Measurements from ENCODE around the gene AKAP8L. TPM values are rescaled to one million over a fixed set of nuclear protein-coding genes. Genes with fewer than 3 reads are reported as not detected.
A peak's percentile ranks its signal among the peaks of the same experiment; 100 is the strongest.

The AKAP8L gene
- total and polyA plus RNA-seq, 2 experiments from 2014 or later = 21.5 to 38.3 TPM

DNA sequence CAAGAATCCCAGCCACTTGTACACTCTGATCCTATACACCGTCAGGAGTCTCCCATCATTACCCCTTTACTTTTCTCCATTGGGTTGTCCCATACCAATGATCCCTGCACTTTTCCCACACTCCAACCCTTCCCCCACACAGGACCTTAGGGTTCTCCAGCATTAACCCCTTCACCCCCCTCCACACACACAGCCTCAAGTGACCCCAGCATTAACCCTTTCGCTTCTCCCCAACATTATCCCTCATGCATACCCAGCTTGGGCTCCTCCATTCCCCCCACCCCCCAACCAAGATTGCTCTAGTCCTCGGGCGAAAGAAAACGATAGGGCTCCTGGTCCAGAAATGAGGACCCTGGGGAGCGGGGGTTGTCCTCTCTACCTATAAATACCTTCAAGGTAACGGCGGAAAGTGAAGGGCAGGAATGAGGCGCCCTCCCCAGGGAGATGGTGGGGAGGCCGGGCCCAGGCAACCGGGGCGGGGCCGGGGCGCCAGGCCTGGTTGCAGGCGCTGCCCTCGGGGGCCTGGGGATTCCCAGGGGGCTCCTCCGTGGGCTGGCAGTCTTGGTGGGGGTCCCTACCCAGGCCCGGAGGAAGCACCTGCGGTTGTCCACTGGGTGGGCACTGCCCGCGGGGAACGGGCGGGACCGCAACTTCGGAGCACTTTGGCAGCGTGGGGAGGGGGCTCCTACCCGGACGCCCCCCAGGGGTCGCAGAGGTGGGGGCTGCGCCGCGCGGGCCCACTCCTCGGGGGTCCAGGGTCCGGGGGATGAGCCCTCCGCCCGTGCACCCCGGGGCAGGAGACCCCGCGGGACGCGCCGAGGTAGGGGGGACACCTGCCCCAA, 30.2 kb upstream of the AKAP8L start:
- Histone ChIP-seq H3K9ac (peak overlapping the region; percentile 73), H3K9me3 (ENCODE audit: low read depth) (no peaks in the 10 kb centered on the region), H4K20me1 (ENCODE audit: insufficient read depth) (no peaks in the 10 kb centered on the region), H2AFZ (peak overlapping the region; percentile 91), H3K36me3 (ENCODE audit: low read depth) (no peaks in the 10 kb centered on the region), H3K79me2 (ENCODE audit: insufficient read depth) (no peaks in the 10 kb centered on the region), H3K4me2 (ENCODE audit: unreplicated experiment) (peak overlapping the region; percentile 71), H3K27me3 (replicated peaks; ENCODE audit: insufficient read depth) (no peaks in the 10 kb centered on the region), H3K4me1 (ENCODE audit: insufficient read depth) (no peaks in the 10 kb centered on the region; the same call in 1 of the 2 replicates), H3K9me2 (ENCODE audit: insufficient read depth) (no peaks in the 10 kb centered on the region), H3K27ac (no peak overlapping the region), H3F3A (ENCODE audit: insufficient read depth) (peaks cover 22% of the 10 kb centered on the region; the same call in 1 of the 2 replicates), H3K4me3 (peak overlapping the region; percentile 78)
- TF ChIP-seq EZH2 (IDR thresholded peaks at IDR 0.05; ENCODE audit: insufficient read depth, poor library complexity, severe bottlenecking) (no peak), EZH2phosphoT487 (IDR thresholded peaks at IDR 0.05; ENCODE audit: insufficient read depth, low read depth) (no peak)
- 2 to 4% methylated on average over 11 to 29 of the region's 43 CpGs for WGBS, 2 experiments (ENCODE audit: low coverage in 1 of 2, low lambda C conversion rate in 2 of 2, missing lambda C conversion rate in 2 of 2)
- in situ Hi-C loops (cut with MboI) = no loop called here
- peak; percentile 46 for DNase-seq

DNA sequence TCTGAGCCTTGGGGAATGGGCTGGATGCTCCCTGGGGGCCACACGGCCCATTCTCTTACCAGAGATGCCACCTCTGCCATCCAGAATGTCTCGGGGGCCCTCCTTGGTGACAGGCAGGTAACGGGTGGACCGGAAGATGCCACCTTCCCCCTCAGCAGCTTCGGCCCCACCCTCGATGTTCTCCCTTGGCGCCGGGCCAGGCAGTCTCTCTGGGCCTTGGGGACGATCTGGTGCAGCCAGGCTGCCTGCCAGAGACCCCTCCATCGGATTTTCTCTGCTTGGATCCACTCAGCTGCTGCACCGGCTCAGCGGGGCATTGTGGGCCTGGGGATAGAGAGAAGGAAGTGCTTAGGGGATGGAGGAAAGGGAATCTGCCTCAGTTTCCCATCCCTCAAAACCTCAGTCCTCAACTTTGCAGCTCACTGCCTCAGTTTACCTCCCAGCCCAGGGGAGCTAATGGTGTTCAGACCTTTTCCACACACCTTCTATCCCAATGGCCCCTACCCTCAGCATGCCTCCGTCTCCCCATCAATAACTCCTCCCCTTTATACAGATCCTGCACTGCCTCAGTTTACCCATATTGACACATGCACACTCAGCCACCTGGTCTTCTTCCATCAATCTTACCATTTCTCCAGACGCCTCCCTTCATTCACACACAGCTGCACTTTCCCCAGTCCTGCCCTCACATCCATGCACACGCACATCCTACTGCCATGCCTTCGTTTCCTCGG, 29.4 kb upstream of the AKAP8L start:
- Histone ChIP-seq H3K9me2 (ENCODE audit: insufficient read depth) (no peaks in the 10 kb centered on the region), H3K36me3 (ENCODE audit: low read depth) (no peaks in the 10 kb centered on the region), H3K27ac (no peak overlapping the region), H3K4me3 (no peak overlapping the region), H3K4me1 (ENCODE audit: insufficient read depth) (no peaks in the 10 kb centered on the region; the same call in 1 of the 2 replicates), H3K79me2 (ENCODE audit: insufficient read depth) (no peaks in the 10 kb centered on the region), H4K20me1 (ENCODE audit: insufficient read depth) (no peaks in the 10 kb centered on the region), H3F3A (ENCODE audit: insufficient read depth) (peaks cover 22% of the 10 kb centered on the region; the same call in 1 of the 2 replicates), H3K9ac (no peak overlapping the region), H3K4me2 (ENCODE audit: unreplicated experiment) (no peak overlapping the region), H3K27me3 (replicated peaks; ENCODE audit: insufficient read depth) (no peaks in the 10 kb centered on the region), H3K9me3 (ENCODE audit: low read depth) (no peaks in the 10 kb centered on the region), H2AFZ (no peak overlapping the region)
- DNase-seq = no peak
- in situ Hi-C loops (cut with MboI) = no loop called here
- WGBS, 2 experiments (ENCODE audit: low coverage in 1 of 2, low lambda C conversion rate in 2 of 2, missing lambda C conversion rate in 2 of 2) = 49 to 51% methylated on average over 17 of the region's 17 CpGs
- TF ChIP-seq EZH2 (IDR thresholded peaks at IDR 0.05; ENCODE audit: insufficient read depth, poor library complexity, severe bottlenecking) (no peak), EZH2phosphoT487 (IDR thresholded peaks at IDR 0.05; ENCODE audit: insufficient read depth, low read depth) (no peak)

DNA sequence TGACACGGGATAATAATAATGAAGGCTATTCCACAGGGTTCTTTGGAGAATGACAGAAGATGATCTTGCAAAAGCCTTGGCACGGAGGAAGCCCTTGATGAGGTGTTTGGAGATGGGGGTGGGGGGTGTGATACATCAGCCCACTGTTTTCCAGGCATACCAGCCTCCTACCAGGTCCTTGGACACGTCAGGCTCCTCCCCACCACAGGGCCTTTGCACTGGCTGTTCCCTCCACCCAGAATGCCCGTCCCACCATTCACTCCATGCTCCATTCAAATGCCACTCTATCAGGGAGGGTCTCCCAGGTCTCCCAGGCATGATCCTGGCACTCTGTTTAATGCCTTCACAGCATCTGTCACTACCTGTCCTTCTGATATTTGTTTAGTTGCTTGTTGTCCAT, 28.3 kb upstream of the AKAP8L start:
- no peaks in the 10 kb centered on the region for H4K20me1 ChIP-seq (ENCODE audit: insufficient read depth)
- H3F3A ChIP-seq (ENCODE audit: insufficient read depth) = peaks cover 20% of the 10 kb centered on the region; the same call in 1 of the 2 replicates
- H3K4me2 ChIP-seq (ENCODE audit: unreplicated experiment) = no peak overlapping the region
- no peaks in the 10 kb centered on the region for H3K79me2 ChIP-seq (ENCODE audit: insufficient read depth)
- 75 to 81% methylated on average over 4 of the region's 4 CpGs for WGBS, 2 experiments (ENCODE audit: low coverage in 1 of 2, low lambda C conversion rate in 2 of 2, missing lambda C conversion rate in 2 of 2)
- no peak for TF ChIP-seq EZH2phosphoT487 (IDR thresholded peaks at IDR 0.05; ENCODE audit: insufficient read depth, low read depth)
- no peak for TF ChIP-seq EZH2 (IDR thresholded peaks at IDR 0.05; ENCODE audit: insufficient read depth, poor library complexity, severe bottlenecking)
- H3K4me3 ChIP-seq = no peak overlapping the region
- no peaks in the 10 kb centered on the region for H3K9me2 ChIP-seq (ENCODE audit: insufficient read depth)
- no peak for DNase-seq
- no peak overlapping the region for H2AFZ ChIP-seq
- H3K9me3 ChIP-seq (ENCODE audit: low read depth) = no peaks in the 10 kb centered on the region
- H3K9ac ChIP-seq = no peak overlapping the region
- no peaks in the 10 kb centered on the region; the same call in 1 of the 2 replicates for H3K4me1 ChIP-seq (ENCODE audit: insufficient read depth)
- in situ Hi-C loops (cut with MboI) = no loop called here
- no peaks in the 10 kb centered on the region for H3K27me3 ChIP-seq (replicated peaks; ENCODE audit: insufficient read depth)
- no peaks in the 10 kb centered on the region for H3K36me3 ChIP-seq (ENCODE audit: low read depth)
- no peak overlapping the region for H3K27ac ChIP-seq

DNA sequence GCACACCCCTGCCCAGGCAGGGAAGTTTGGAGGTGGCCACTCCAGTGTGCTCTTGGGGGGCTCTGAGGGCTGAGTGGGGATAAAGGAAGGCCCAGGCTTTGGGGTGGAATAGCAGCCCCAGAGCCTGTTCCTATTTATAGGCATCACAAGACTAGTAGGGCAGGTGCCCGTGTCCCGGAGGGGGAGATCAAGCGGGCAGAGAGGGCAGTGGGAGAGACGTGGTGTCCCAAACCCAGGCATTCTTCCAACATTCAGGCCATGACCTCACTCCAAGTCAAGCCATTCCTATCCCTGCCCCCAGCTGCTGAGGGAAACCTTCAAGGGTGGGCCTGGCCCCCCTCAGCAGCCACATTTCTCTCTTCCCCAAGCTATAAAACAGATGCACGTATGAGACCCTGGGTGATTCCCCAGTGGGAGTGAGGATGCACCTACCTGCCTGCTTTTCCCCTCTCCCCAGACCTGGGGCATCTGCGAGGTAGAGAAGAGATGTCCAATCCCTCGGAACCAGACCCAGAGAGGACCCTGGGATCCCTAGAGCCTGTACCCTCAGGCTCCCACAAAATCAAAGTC, 27.1 kb upstream of the AKAP8L start:
- Histone ChIP-seq H3K9ac (no peak overlapping the region), H3K27ac (no peak overlapping the region), H3F3A (ENCODE audit: insufficient read depth) (peaks cover 9% of the 10 kb centered on the region; the same call in 1 of the 2 replicates), H3K27me3 (replicated peaks; ENCODE audit: insufficient read depth) (no peaks in the 10 kb centered on the region), H3K4me1 (ENCODE audit: insufficient read depth) (no peaks in the 10 kb centered on the region; the same call in 1 of the 2 replicates), H2AFZ (no peak overlapping the region), H3K4me2 (ENCODE audit: unreplicated experiment) (no peak overlapping the region), H3K9me2 (ENCODE audit: insufficient read depth) (no peaks in the 10 kb centered on the region), H3K36me3 (ENCODE audit: low read depth) (no peaks in the 10 kb centered on the region), H3K79me2 (ENCODE audit: insufficient read depth) (no peaks in the 10 kb centered on the region), H4K20me1 (ENCODE audit: insufficient read depth) (no peaks in the 10 kb centered on the region), H3K9me3 (ENCODE audit: low read depth) (no peaks in the 10 kb centered on the region), H3K4me3 (no peak overlapping the region)
- TF ChIP-seq EZH2phosphoT487 (IDR thresholded peaks at IDR 0.05; ENCODE audit: insufficient read depth, low read depth) = no peak
- no peak for TF ChIP-seq EZH2 (IDR thresholded peaks at IDR 0.05; ENCODE audit: insufficient read depth, poor library complexity, severe bottlenecking)
- 65 to 66% methylated on average over 7 of the region's 7 CpGs for WGBS, 2 experiments (ENCODE audit: low coverage in 1 of 2, low lambda C conversion rate in 2 of 2, missing lambda C conversion rate in 2 of 2)
- in situ Hi-C loops (cut with MboI) = no loop called here
- DNase-seq = no peak
